ENCODE results near the gene PNPT1. TPM values are rescaled to one million over a fixed set of nuclear protein-coding genes. Genes with fewer than 3 reads are reported as not detected.

Gene PNPT1
- total RNA-seq, 1 donor from 2014 or later, result 22.3 TPM

DNA sequence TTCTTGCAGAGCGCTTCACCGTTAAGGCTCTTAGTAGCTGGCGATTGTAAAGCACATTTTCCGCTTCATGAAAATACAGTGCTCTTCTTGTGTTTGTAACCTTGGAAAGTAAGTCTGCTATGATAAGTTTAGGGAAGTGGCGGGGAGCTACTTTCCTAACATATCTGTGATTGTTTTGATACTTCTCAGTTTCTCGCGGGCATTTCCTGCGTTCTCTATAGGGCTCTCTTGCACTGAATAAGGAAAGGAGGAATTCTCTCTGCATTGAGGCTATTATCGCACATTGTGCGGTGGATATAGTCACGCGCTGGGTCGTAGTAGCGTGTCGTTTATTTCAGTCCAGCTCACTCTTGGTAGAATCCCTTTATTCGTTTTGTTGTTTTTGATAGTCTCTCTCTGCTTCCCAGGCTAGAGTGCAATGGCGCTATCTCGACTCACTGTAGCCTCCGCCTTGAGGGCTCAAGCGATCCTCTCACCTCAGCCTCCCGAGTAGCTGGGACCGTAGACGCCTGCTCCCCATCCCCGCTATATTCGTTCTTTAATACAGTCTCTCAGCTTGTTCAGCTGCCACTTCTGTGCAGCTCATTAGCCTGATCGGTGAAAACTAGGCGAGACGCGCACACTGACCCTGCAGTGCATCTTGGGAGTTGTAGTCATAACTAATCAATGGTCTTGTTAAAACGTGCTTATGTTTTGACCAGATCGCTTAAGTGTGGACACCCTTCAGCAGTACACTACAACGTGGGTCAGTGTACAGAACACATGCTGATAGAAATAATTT lies 75.2 kb downstream of the PNPT1 start:
- TF ChIP-seq, protein P1, sequence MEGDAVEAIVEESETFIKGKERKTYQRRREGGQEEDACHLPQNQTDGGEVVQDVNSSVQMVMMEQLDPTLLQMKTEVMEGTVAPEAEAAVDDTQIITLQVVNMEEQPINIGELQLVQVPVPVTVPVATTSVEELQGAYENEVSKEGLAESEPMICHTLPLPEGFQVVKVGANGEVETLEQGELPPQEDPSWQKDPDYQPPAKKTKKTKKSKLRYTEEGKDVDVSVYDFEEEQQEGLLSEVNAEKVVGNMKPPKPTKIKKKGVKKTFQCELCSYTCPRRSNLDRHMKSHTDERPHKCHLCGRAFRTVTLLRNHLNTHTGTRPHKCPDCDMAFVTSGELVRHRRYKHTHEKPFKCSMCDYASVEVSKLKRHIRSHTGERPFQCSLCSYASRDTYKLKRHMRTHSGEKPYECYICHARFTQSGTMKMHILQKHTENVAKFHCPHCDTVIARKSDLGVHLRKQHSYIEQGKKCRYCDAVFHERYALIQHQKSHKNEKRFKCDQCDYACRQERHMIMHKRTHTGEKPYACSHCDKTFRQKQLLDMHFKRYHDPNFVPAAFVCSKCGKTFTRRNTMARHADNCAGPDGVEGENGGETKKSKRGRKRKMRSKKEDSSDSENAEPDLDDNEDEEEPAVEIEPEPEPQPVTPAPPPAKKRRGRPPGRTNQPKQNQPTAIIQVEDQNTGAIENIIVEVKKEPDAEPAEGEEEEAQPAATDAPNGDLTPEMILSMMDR (IDR thresholded peaks at IDR 0.05; ENCODE audit: insufficient read depth, low read length, poor library complexity, severe bottlenecking), result no peak
- peak overlapping the region; percentile 89 for H3K4me3 ChIP-seq (ENCODE audit: low read depth, low read length)
- H3K36me3 ChIP-seq (ENCODE audit: control insufficient read depth, insufficient read depth, low read length), result no peaks in the 10 kb centered on the region
- DNase-seq (ENCODE audit: low read depth), result no peak
- H3K27me3 ChIP-seq (ENCODE audit: control insufficient read depth, insufficient read depth, low read length), result no peaks in the 10 kb centered on the region

DNA sequence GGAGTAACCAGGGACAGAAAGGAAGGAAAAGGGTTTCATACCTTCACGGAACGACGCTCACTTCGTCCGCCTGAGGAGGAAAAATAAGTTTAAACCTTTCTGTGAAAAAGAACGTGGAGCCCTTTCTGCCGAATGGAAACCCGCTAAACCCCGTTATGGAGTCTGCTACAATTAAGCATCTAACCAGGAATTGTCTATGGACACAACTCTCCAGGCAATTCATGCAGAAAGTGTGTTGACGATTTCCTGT lies 75.7 kb downstream of the PNPT1 start:
- Histone ChIP-seq H3K36me3 (ENCODE audit: control insufficient read depth, insufficient read depth, low read length) (no peaks in the 10 kb centered on the region), H3K4me3 (ENCODE audit: low read depth, low read length) (peak overlapping the region; percentile 89), H3K27me3 (ENCODE audit: control insufficient read depth, insufficient read depth, low read length) (no peaks in the 10 kb centered on the region)
- TF ChIP-seq, protein P1 (IDR thresholded peaks at IDR 0.05; ENCODE audit: insufficient read depth, low read length, poor library complexity, severe bottlenecking), result no peak
- no peak for DNase-seq (ENCODE audit: low read depth)

GRCh38 chr2:55617175-55618024 lies 76.2 kb downstream of the PNPT1 start, which contains the start of gene PPP4R3B:
Gene PPP4R3B (minus strand): TSS chr2:55617622. CDS start chr2:55617285, 337 bp downstream.
- TF ChIP-seq, protein P1 (IDR thresholded peaks at IDR 0.05; ENCODE audit: insufficient read depth, low read length, poor library complexity, severe bottlenecking), result peak; percentile 39
- no peaks in the 10 kb centered on the region for H3K36me3 ChIP-seq (ENCODE audit: control insufficient read depth, insufficient read depth, low read length)
- peak within 1 kb of the TSS; percentile 94 for H3K4me3 ChIP-seq (ENCODE audit: low read depth, low read length)
- H3K27me3 ChIP-seq (ENCODE audit: control insufficient read depth, insufficient read depth, low read length), result no peaks in the 10 kb centered on the region
- DNase-seq (ENCODE audit: low read depth), result peak; percentile 97

GRCh38 chr2:55616551-55617174 lies 77.0 kb downstream of the PNPT1 start:
- Histone ChIP-seq H3K27me3 (ENCODE audit: control insufficient read depth, insufficient read depth, low read length) (no peaks in the 10 kb centered on the region), H3K4me3 (ENCODE audit: low read depth, low read length) (peak overlapping the region; percentile 94), H3K36me3 (ENCODE audit: control insufficient read depth, insufficient read depth, low read length) (no peaks in the 10 kb centered on the region)
- TF ChIP-seq, protein P1 (IDR thresholded peaks at IDR 0.05; ENCODE audit: insufficient read depth, low read length, poor library complexity, severe bottlenecking), result no peak
- peak; percentile 28 for DNase-seq (ENCODE audit: low read depth)

DNA sequence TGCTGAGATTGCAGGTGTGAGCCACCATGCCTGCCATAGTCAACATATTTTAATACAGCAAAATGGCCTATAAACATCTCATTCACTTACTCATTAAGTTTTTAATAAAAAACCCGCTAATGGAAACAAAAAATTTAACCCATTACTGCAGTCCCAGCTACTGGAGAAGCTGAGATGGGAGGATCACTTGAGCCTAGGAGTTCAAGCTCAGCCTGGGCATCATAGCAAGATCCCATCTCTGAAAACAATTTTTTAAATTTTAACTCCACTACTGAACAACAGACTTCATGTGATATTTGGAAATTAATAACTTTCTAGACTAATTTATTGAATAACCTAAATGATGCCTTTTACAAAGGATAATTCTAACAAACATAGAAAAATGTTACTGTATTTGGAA lies 81.6 kb downstream of the PNPT1 start:
- no peak for DNase-seq (ENCODE audit: low read depth)
- Histone ChIP-seq H3K27me3 (ENCODE audit: control insufficient read depth, insufficient read depth, low read length) (no peaks in the 10 kb centered on the region), H3K36me3 (ENCODE audit: control insufficient read depth, insufficient read depth, low read length) (no peaks in the 10 kb centered on the region), H3K4me3 (ENCODE audit: low read depth, low read length) (no peak overlapping the region)
- TF ChIP-seq, protein P1 (IDR thresholded peaks at IDR 0.05; ENCODE audit: insufficient read depth, low read length, poor library complexity, severe bottlenecking), result no peak
